K562 (cell line): ENCODE data around the gene IL1RL1.

Experiments
- ATF1 ChIP-seq, 2 experiments: fragments of 450-650 bp in 1 of 2; IDR thresholded peaks; 2 replicates each; pipeline ENCODE4 v1.6.1; 2016; ENCODE audit warnings: missing compliant biosample characterization in 1 of 2, missing genetic modification characterization in 1 of 2
- HCFC1 ChIP-seq: IDR thresholded peaks from 2 replicates; pipeline ENCODE4 v1.6.1; 2012; ENCODE audit warnings: low read depth, low read length, improper control_type of control experiment
- HDAC1 ChIP-seq, 2 experiments: fragments of 450-650 bp; IDR thresholded peaks; 2 replicates each; pipeline ENCODE4 v1.6.1; 2016 to 2017; ENCODE audit warnings: inconsistent platforms in 1 of 2, mild to moderate bottlenecking in 1 of 2, moderate library complexity in 1 of 2
- MED1 ChIP-seq: sonication (generic); formaldehyde crosslinking; IDR thresholded peaks from 2 replicates; pipeline ENCODE4 v1.8.1; 2023; ENCODE audit warnings: missing genetic modification reagents, borderline replicate concordance
- POLR2A ChIP-seq: fragments of 450-650 bp; conservative IDR thresholded peaks from 2 replicates; pipeline ENCODE4 v1.6.1; 2016
- RFX1 ChIP-seq: fragments of 450-650 bp; IDR thresholded peaks from 2 replicates; pipeline ENCODE4 v1.6.1; 2016; ENCODE audit warnings: mild to moderate bottlenecking, moderate library complexity
- SIN3B ChIP-seq: fragments of 450-650 bp; IDR thresholded peaks from 2 replicates; pipeline ENCODE4 v1.6.1; 2017; ENCODE audit warnings: low read depth, mild to moderate bottlenecking, moderate library complexity
- ZNF316 ChIP-seq: fragments of 450-650 bp; IDR thresholded peaks from 2 replicates; pipeline ENCODE4 v1.6.1; 2016
- TF ChIP-seq, protein P1 (sequence below): fragments of 250-450 bp; sonication (Bioruptor Pico); IDR thresholded peaks from 2 replicates; pipeline ENCODE4 v1.8.0; 2021; ENCODE audit warnings: mild to moderate bottlenecking, moderate library complexity
- TF ChIP-seq, protein P2 (sequence below): sonication (generic); formaldehyde crosslinking; IDR thresholded peaks from 2 replicates; pipeline ENCODE4 v1.9.0; 2022; ENCODE audit warnings: mild to moderate bottlenecking, missing genetic modification reagents
- TF ChIP-seq, protein P3 (sequence below): fragments of 450-650 bp; IDR thresholded peaks from 2 replicates; pipeline ENCODE4 v1.6.1; 2017; ENCODE audit warnings: antibody characterized with exemption, mild to moderate bottlenecking
- TF ChIP-seq, protein P4 (sequence below), 3 experiments: IDR thresholded peaks in 2 of 3; conservative IDR thresholded peaks in 1 of 3; 2 replicates each; pipeline ENCODE4 v1.5.1; 2011 to 2012; ENCODE audit warnings: low read length in 3 of 3, mild to moderate bottlenecking in 3 of 3, control low read depth in 2 of 3, improper control_type of control experiment in 1 of 3, inconsistent platforms in 1 of 3, low read depth in 1 of 3, mixed read lengths in 1 of 3, moderate library complexity in 1 of 3; ENCODE audit not compliant: insufficient read depth in 2 of 3
- TF ChIP-seq, protein P5 (sequence below): fragments of 450-650 bp; IDR thresholded peaks from 2 replicates; pipeline ENCODE4 v1.7.1; 2018; ENCODE audit warnings: mild to moderate bottlenecking, low read depth; ENCODE audit not compliant: partially characterized antibody

DNA sequence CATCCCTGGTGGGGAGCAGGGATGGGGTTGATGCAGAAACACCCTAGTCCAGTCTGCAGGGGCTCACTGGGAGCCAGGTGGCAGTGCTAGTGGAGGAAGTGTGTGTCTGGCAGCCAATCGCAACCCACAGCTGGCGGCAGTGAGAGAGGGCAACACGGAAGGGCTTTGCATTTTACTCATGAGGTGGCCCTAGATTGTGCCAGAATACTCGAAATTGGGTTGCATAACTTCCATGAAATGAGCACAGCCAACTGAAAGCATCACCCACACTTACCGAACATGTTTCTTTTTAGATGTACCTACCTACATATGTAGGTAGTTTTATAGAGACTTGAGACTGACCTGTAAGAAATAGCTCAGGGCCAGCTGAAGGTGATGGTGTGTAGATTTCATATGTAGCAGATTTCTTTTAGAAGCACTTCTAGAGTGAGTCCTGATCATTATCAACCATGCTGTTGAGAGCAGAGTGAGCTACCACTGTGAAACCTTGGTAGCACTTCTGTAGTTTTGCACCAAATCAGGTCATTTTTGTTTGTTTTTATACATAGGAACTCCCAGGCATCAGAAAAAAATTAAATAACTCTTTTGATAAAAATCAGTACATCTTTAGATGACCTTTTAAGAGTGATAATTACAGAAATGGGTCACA, 57.2 kb downstream of the IL1RL1 start:
- TF ChIP-seq SIN3B: no peak
- TF ChIP-seq ATF1 (CRISPR knock-in tag; IDR thresholded peaks at IDR 0.05): no peak
- no peak for TF ChIP-seq ATF1 (tag; IDR thresholded peaks at IDR 0.05)
- no peak for TF ChIP-seq HDAC1 (IDR thresholded peaks at IDR 0.05)
- TF ChIP-seq, protein P1, sequence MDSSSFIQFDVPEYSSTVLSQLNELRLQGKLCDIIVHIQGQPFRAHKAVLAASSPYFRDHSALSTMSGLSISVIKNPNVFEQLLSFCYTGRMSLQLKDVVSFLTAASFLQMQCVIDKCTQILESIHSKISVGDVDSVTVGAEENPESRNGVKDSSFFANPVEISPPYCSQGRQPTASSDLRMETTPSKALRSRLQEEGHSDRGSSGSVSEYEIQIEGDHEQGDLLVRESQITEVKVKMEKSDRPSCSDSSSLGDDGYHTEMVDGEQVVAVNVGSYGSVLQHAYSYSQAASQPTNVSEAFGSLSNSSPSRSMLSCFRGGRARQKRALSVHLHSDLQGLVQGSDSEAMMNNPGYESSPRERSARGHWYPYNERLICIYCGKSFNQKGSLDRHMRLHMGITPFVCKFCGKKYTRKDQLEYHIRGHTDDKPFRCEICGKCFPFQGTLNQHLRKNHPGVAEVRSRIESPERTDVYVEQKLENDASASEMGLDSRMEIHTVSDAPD: no peak
- TF ChIP-seq, protein P2, sequence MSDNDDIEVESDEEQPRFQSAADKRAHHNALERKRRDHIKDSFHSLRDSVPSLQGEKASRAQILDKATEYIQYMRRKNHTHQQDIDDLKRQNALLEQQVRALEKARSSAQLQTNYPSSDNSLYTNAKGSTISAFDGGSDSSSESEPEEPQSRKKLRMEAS (CRISPR knock-in tag): no peak
- TF ChIP-seq, protein P3, sequence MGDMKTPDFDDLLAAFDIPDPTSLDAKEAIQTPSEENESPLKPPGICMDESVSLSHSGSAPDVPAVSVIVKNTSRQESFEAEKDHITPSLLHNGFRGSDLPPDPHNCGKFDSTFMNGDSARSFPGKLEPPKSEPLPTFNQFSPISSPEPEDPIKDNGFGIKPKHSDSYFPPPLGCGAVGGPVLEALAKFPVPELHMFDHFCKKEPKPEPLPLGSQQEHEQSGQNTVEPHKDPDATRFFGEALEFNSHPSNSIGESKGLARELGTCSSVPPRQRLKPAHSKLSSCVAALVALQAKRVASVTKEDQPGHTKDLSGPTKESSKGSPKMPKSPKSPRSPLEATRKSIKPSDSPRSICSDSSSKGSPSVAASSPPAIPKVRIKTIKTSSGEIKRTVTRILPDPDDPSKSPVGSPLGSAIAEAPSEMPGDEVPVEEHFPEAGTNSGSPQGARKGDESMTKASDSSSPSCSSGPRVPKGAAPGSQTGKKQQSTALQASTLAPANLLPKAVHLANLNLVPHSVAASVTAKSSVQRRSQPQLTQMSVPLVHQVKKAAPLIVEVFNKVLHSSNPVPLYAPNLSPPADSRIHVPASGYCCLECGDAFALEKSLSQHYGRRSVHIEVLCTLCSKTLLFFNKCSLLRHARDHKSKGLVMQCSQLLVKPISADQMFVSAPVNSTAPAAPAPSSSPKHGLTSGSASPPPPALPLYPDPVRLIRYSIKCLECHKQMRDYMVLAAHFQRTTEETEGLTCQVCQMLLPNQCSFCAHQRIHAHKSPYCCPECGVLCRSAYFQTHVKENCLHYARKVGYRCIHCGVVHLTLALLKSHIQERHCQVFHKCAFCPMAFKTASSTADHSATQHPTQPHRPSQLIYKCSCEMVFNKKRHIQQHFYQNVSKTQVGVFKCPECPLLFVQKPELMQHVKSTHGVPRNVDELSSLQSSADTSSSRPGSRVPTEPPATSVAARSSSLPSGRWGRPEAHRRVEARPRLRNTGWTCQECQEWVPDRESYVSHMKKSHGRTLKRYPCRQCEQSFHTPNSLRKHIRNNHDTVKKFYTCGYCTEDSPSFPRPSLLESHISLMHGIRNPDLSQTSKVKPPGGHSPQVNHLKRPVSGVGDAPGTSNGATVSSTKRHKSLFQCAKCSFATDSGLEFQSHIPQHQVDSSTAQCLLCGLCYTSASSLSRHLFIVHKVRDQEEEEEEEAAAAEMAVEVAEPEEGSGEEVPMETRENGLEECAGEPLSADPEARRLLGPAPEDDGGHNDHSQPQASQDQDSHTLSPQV: no peak
- TF ChIP-seq MED1 (CRISPR knock-in tag): no peak
- no peak for TF ChIP-seq ZNF316
- TF ChIP-seq HCFC1: no peak
- TF ChIP-seq, protein P4, sequence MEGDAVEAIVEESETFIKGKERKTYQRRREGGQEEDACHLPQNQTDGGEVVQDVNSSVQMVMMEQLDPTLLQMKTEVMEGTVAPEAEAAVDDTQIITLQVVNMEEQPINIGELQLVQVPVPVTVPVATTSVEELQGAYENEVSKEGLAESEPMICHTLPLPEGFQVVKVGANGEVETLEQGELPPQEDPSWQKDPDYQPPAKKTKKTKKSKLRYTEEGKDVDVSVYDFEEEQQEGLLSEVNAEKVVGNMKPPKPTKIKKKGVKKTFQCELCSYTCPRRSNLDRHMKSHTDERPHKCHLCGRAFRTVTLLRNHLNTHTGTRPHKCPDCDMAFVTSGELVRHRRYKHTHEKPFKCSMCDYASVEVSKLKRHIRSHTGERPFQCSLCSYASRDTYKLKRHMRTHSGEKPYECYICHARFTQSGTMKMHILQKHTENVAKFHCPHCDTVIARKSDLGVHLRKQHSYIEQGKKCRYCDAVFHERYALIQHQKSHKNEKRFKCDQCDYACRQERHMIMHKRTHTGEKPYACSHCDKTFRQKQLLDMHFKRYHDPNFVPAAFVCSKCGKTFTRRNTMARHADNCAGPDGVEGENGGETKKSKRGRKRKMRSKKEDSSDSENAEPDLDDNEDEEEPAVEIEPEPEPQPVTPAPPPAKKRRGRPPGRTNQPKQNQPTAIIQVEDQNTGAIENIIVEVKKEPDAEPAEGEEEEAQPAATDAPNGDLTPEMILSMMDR (IDR thresholded peaks at IDR 0.05 in 2 of 3, conservative IDR thresholded peaks at IDR 0.05 in 1 of 3; ENCODE audit: insufficient read depth in 2 of 3, low read depth in 1 of 3, low read length in 3 of 3): no peak
- TF ChIP-seq POLR2A: no peak
- TF ChIP-seq, protein P5, sequence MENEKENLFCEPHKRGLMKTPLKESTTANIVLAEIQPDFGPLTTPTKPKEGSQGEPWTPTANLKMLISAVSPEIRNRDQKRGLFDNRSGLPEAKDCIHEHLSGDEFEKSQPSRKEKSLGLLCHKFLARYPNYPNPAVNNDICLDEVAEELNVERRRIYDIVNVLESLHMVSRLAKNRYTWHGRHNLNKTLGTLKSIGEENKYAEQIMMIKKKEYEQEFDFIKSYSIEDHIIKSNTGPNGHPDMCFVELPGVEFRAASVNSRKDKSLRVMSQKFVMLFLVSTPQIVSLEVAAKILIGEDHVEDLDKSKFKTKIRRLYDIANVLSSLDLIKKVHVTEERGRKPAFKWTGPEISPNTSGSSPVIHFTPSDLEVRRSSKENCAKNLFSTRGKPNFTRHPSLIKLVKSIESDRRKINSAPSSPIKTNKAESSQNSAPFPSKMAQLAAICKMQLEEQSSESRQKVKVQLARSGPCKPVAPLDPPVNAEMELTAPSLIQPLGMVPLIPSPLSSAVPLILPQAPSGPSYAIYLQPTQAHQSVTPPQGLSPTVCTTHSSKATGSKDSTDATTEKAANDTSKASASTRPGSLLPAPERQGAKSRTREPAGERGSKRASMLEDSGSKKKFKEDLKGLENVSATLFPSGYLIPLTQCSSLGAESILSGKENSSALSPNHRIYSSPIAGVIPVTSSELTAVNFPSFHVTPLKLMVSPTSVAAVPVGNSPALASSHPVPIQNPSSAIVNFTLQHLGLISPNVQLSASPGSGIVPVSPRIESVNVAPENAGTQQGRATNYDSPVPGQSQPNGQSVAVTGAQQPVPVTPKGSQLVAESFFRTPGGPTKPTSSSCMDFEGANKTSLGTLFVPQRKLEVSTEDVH: no peak
- no peak for TF ChIP-seq RFX1
